H1 (cell line): ENCODE measurements around the gene RPP14. TPM values are rescaled to one million over a fixed set of nuclear protein-coding genes. Genes with fewer than 3 reads are reported as not detected.

ENCODE experiments used
- CTCF ChIA-PET: fragments of 300-600 bp; sonication (Branson Sonifier 250); formaldehyde crosslinking; loops from one replicate; lab custom pipeline; 2021; ENCODE audit not compliant: partially characterized antibody; lab: Charles Lee
- POLR2A ChIA-PET: fragments of 300-600 bp; sonication (Branson Sonifier 250); formaldehyde crosslinking; loops from one replicate; lab custom pipeline; 2021; ENCODE audit warnings: inconsistent platforms; ENCODE audit not compliant: partially characterized antibody; lab: Charles Lee
- DNase-seq, 2 experiments: peaks; one replicate each; pipeline versions ENCODE4 v3.0.0 to v3.0.0-alpha.2; 2010 to 2022; ENCODE audit warnings: low spot score in 2 of 2, low read depth in 1 of 2, mixed read lengths in 1 of 2
- FAIRE-seq: peaks from 2 replicates; lab custom pipeline; 2011; peaks lifted over from hg19 to GRCh38; lab: Jason Lieb, UNC
- H2AFZ ChIP-seq: 2 replicates; pipeline ENCODE4 v1.8.1; 2012; ENCODE audit warnings: low read length, inconsistent platforms
- H2AK5ac ChIP-seq: 2 replicates; pipeline ENCODE4 v1.6.1; 2013; ENCODE audit warnings: low read depth, low read length
- H2BK120ac ChIP-seq: replicated peaks from 2 replicates; pipeline ENCODE3; 2013; ENCODE audit warnings: low read depth, low read length, inconsistent platforms
- H2BK12ac ChIP-seq: 2 replicates; pipeline ENCODE4 v1.6.1; 2013; ENCODE audit warnings: low read depth, low read length
- H2BK15ac ChIP-seq: 2 replicates; pipeline ENCODE4 v1.6.1; 2013; ENCODE audit warnings: low read length
- H2BK20ac ChIP-seq: 2 replicates; pipeline ENCODE4 v1.6.1; 2013; ENCODE audit warnings: low read length
- H2BK5ac ChIP-seq: 2 replicates; pipeline ENCODE4 v1.6.1; 2013; ENCODE audit warnings: low read depth, low read length
- H3K14ac ChIP-seq: 2 replicates; pipeline ENCODE4 v1.6.1; 2013; ENCODE audit warnings: inconsistent platforms; ENCODE audit not compliant: insufficient read length
- H3K18ac ChIP-seq: 2 replicates; pipeline ENCODE4 v1.6.1; 2013; ENCODE audit warnings: low read length; ENCODE audit errors: extremely low read depth
- H3K23ac ChIP-seq: 2 replicates; pipeline ENCODE4 v1.6.1; 2013; ENCODE audit warnings: inconsistent platforms; ENCODE audit not compliant: insufficient read length
- H3K23me2 ChIP-seq: 2 replicates; pipeline ENCODE4 v1.6.1; 2013; ENCODE audit warnings: low read depth, low read length
- H3K27ac ChIP-seq: 2 replicates; pipeline ENCODE4 v1.6.1; 2011; ENCODE audit warnings: low read depth, low read length, inconsistent platforms
- H3K27me3 ChIP-seq, 4 experiments: replicated peaks in 1 of 4; 1 replicate in 1 of 4; 2 replicates in 3 of 4; pipeline versions ENCODE4 v1.6.1 to v1.8.1; 2011 to 2013; ENCODE audit warnings: low read length in 3 of 4, mild to moderate bottlenecking in 3 of 4, inconsistent platforms in 2 of 4, mixed read lengths in 2 of 4, moderate library complexity in 1 of 4; ENCODE audit not compliant: control insufficient read depth in 3 of 4, insufficient read depth in 3 of 4; ENCODE audit errors: extremely low read depth in 1 of 4
- H3K36me3 ChIP-seq, 4 experiments: 2 replicates each; pipeline versions ENCODE4 v1.6.1 to v1.8.1; 2011 to 2013; ENCODE audit warnings: mild to moderate bottlenecking in 4 of 4, low read length in 3 of 4, moderate library complexity in 2 of 4, control low read depth in 1 of 4, inconsistent platforms in 1 of 4; ENCODE audit not compliant: insufficient read depth in 4 of 4, control insufficient read depth in 2 of 4
- H3K4ac ChIP-seq: replicated peaks from 2 replicates; pipeline ENCODE3; 2013; ENCODE audit warnings: low read length, low read depth, mixed read lengths, inconsistent platforms; ENCODE audit not compliant: insufficient read length
- H3K4me1 ChIP-seq, 4 experiments: replicated peaks in 1 of 4; 1 replicate in 1 of 4; 2 replicates in 3 of 4; pipeline versions ENCODE4 v1.6.1 to v1.8.1; 2011 to 2013; ENCODE audit warnings: low read length in 3 of 4, inconsistent platforms in 2 of 4, mixed read lengths in 1 of 4; ENCODE audit not compliant: insufficient read depth in 4 of 4, control insufficient read depth in 3 of 4
- H3K4me2 ChIP-seq, 2 experiments: 2 replicates each; pipeline versions ENCODE4 v1.6.1 to v1.8.1; 2011 to 2013; ENCODE audit warnings: low read depth in 2 of 2, low read length in 2 of 2, control low read depth in 1 of 2, inconsistent platforms in 1 of 2, mild to moderate bottlenecking in 1 of 2; ENCODE audit not compliant: insufficient read depth in 1 of 2
- H3K4me3 ChIP-seq, 4 experiments: fragments of 200-600, 300-600 bp in 1 of 4; sonication (generic), shearing (Covaris generic), sonication (Bioruptor Twin) in 1 of 4; 2 replicates each; pipeline versions ENCODE4 v1.5.1 to v1.8.1; 2011 to 2016; ENCODE audit warnings: low read length in 4 of 4, low read depth in 3 of 4, control low read depth in 2 of 4, inconsistent platforms in 2 of 4, mild to moderate bottlenecking in 2 of 4, mixed read lengths in 1 of 4, moderate library complexity in 1 of 4; ENCODE audit not compliant: insufficient read depth in 2 of 4; ENCODE audit errors: extremely low read depth in 1 of 4
- H3K56ac ChIP-seq: replicated peaks from 2 replicates; pipeline ENCODE3; 2013; ENCODE audit warnings: low read depth, mild to moderate bottlenecking, mixed read lengths, low read length, inconsistent platforms; ENCODE audit not compliant: insufficient read length
- H3K79me1 ChIP-seq: 2 replicates; pipeline ENCODE4 v1.6.1; 2013; ENCODE audit warnings: low read depth, low read length, control low read depth
- H3K79me2 ChIP-seq, 2 experiments: 2 replicates each; pipeline versions ENCODE4 v1.6.1 to v1.8.1; 2012 to 2013; ENCODE audit warnings: low read length in 2 of 2, mild to moderate bottlenecking in 2 of 2, inconsistent platforms in 1 of 2; ENCODE audit not compliant: insufficient read depth in 2 of 2, control insufficient read depth in 1 of 2
- H3K9ac ChIP-seq, 4 experiments: replicated peaks in 1 of 4; 1 replicate in 1 of 4; 2 replicates in 3 of 4; pipeline versions ENCODE4 v1.6.1 to v1.8.1; 2011 to 2013; ENCODE audit warnings: low read depth in 3 of 4, low read length in 3 of 4, control low read depth in 2 of 4, mild to moderate bottlenecking in 2 of 4, moderate library complexity in 2 of 4, inconsistent platforms in 1 of 4; ENCODE audit errors: extremely low read depth in 1 of 4
- H3K9me3 ChIP-seq, 2 experiments: 2 replicates each; pipeline versions ENCODE4 v1.6.1 to v1.8.1; 2012 to 2013; ENCODE audit warnings: mild to moderate bottlenecking in 2 of 2, moderate library complexity in 2 of 2, control low read depth in 1 of 2, inconsistent platforms in 1 of 2, low read depth in 1 of 2, low read length in 1 of 2, mixed read lengths in 1 of 2; ENCODE audit not compliant: insufficient read depth in 2 of 2
- H4K20me1 ChIP-seq, 2 experiments: replicated peaks in 1 of 2; 2 replicates each; pipeline versions ENCODE3 to v1.8.1; 2011 to 2013; ENCODE audit warnings: inconsistent platforms in 2 of 2, low read length in 2 of 2, mild to moderate bottlenecking in 1 of 2; ENCODE audit not compliant: insufficient read depth in 2 of 2, control insufficient read depth in 1 of 2
- H4K5ac ChIP-seq: 2 replicates; pipeline ENCODE4 v1.6.1; 2013; ENCODE audit warnings: low read length, low read depth, mixed read lengths, inconsistent platforms; ENCODE audit not compliant: insufficient read length
- H4K8ac ChIP-seq: 2 replicates; pipeline ENCODE4 v1.8.0; 2013; ENCODE audit warnings: mild to moderate bottlenecking, moderate library complexity, low read length, inconsistent platforms; ENCODE audit not compliant: insufficient read depth; ENCODE audit errors: extremely low read depth
- H4K91ac ChIP-seq: replicated peaks from 2 replicates; pipeline ENCODE3; 2013; ENCODE audit warnings: low read length, mixed read lengths, inconsistent platforms; ENCODE audit not compliant: insufficient read length
- ASH2L ChIP-seq: fragments of 200-600, 300-600 bp; sonication (generic); IDR thresholded peaks from one replicate; pipeline ENCODE4 v1.7.1; 2017; ENCODE audit warnings: low read length
- CREB1 ChIP-seq: IDR thresholded peaks from 2 replicates; pipeline ENCODE4 v1.6.1; 2012; ENCODE audit warnings: inconsistent platforms
- CTBP2 ChIP-seq: IDR thresholded peaks from 2 replicates; pipeline ENCODE4 v1.7.0; 2011; ENCODE audit warnings: borderline replicate concordance, mild to moderate bottlenecking, moderate library complexity, mixed read lengths, low read length; ENCODE audit not compliant: insufficient read depth, insufficient read length
- KDM4A ChIP-seq: IDR thresholded peaks from one replicate; pipeline ENCODE4 v1.7.1; 2012; ENCODE audit warnings: low read depth, mild to moderate bottlenecking, moderate library complexity, low read length, inconsistent platforms; ENCODE audit not compliant: severe bottlenecking
- KDM5A ChIP-seq: fragments of 200-600 bp; IDR thresholded peaks from 2 replicates; pipeline ENCODE4 v1.7.1; 2012; ENCODE audit warnings: mild to moderate bottlenecking, low read length, inconsistent platforms, mixed read lengths
- MAFK ChIP-seq: IDR thresholded peaks from 2 replicates; pipeline ENCODE4 v1.6.1; 2012; ENCODE audit warnings: low read depth, mild to moderate bottlenecking, improper control_type of control experiment, low read length
- POLR2AphosphoS5 ChIP-seq: IDR thresholded peaks from 2 replicates; pipeline ENCODE4 v1.6.1; 2011; ENCODE audit warnings: low read depth, low read length
- RAD21 ChIP-seq, 2 experiments: IDR thresholded peaks in 1 of 2; conservative IDR thresholded peaks in 1 of 2; 2 replicates each; pipeline ENCODE4 v1.6.1; 2011; ENCODE audit warnings: low read depth in 2 of 2, low read length in 2 of 2, improper control_type of control experiment in 1 of 2, inconsistent platforms in 1 of 2, mild to moderate bottlenecking in 1 of 2, moderate library complexity in 1 of 2
- RXRA ChIP-seq: IDR thresholded peaks from 2 replicates; pipeline ENCODE4 v1.6.1; 2011; ENCODE audit warnings: low read depth, mild to moderate bottlenecking, low read length, moderate library complexity; ENCODE audit not compliant: insufficient read depth
- SUZ12 ChIP-seq: fragments of 200-600 bp; sonication (generic); IDR thresholded peaks from 2 replicates; pipeline ENCODE4 v1.6.1; 2012; ENCODE audit warnings: mild to moderate bottlenecking, inconsistent platforms, low read length, moderate library complexity, mixed read lengths
- TCF12 ChIP-seq: IDR thresholded peaks from 2 replicates; pipeline ENCODE4 v1.6.1; 2011; ENCODE audit warnings: low read depth, mild to moderate bottlenecking, low read length
- WGBS, 2 experiments: shearing (Covaris generic) in 1 of 2; methylation state at CpG; one replicate each; pipeline versions ENCODE4 v1.1.6 to v1.1.7; 2013 to 2015; ENCODE audit warnings: low lambda C conversion rate in 2 of 2, mixed read lengths in 2 of 2, inconsistent platforms in 1 of 2, low coverage in 1 of 2, missing lambda C conversion rate in 1 of 2; ENCODE audit not compliant: insufficient replicate concordance in 2 of 2, insufficient coverage in 1 of 2, insufficient read length in 1 of 2; ENCODE audit errors: extremely low coverage in 1 of 2, missing lambda C conversion rate in 1 of 2; 5-methylcytosine and 5-hydroxymethylcytosine counted together
- polyA plus RNA-seq, 7 experiments: library from polyadenylated mRNA; depleted of rRNA in 3 of 7; stranded (reverse) in 5 of 7; unstranded in 2 of 7; fragments of >200 nt in 5 of 7; fragments of 200-250 nt in 2 of 7; gene quantifications; 1 replicate in 5 of 7; 2 replicates in 1 of 7; 4 replicates in 1 of 7; pipeline versions ENCODE4 v1.2.1 to v1.2.3, GENCODE V29; 2011 to 2013; ENCODE audit warnings: missing spikeins in 2 of 7, mixed read lengths in 2 of 7
- total RNA-seq: library from RNA; stranded (reverse); fragmentation: NEBNext Ultra II Directional; extraction: Animal tissue kit (Norgen Biotek cat#: 25700); gene quantifications from 2 replicates; pipeline ENCODE4 v1.2.1, GENCODE V29; 2021

The RPP14 gene
- total and polyA plus RNA-seq, 2 of the 8 experiments (the other 6 are each of a cell fraction or from before 2014, with no cell fraction given), result 11.7 to 23.4 TPM

GRCh38 chr3:58333206-58334012, 27.4 kb downstream of the RPP14 start:
- no peak overlapping the region for H3K56ac ChIP-seq
- H2AFZ ChIP-seq, result peak overlapping the region; percentile 62; the same call in 1 of the 2 replicates

More at GRCh38 chr3:58333206-58334012, 27.4 kb downstream of the RPP14 start:
- no peaks in the 10 kb centered on the region for H3K9me3 ChIP-seq
- H3K27me3 ChIP-seq, result peaks cover 0 to 16% (median 8%) of the 10 kb centered on the region in 4 experiments; a peak in 5 of 7 replicates
- H3K79me2 ChIP-seq, result no peaks in the 10 kb centered on the region
- no peak overlapping the region for H2BK120ac ChIP-seq
- FAIRE-seq, result no peak
- no peak overlapping the region for H2BK5ac ChIP-seq
- no peaks in the 10 kb centered on the region for H4K20me1 ChIP-seq
- TF ChIP-seq CREB1 (no peak), RXRA (no peak), RAD21 (IDR thresholded peaks at IDR 0.05 in 1 of 2, conservative IDR thresholded peaks at IDR 0.05 in 1 of 2; ENCODE audit: low read depth in 2 of 2, low read length in 2 of 2) (peak in 1 of 2 experiments; percentile 1; a peak in 1 of 4 replicates), KDM4A (peak; percentile 46), MAFK (no peak), POLR2AphosphoS5 (no peak), TCF12 (no peak), SUZ12 (peak; percentile 12; the same call in 1 of the 2 replicates), ASH2L (peak; percentile 35), KDM5A (no peak), CTBP2 (no peak)
- H4K8ac ChIP-seq, result no peak overlapping the region; the same call in 1 of the 2 replicates
- H3K4me1 ChIP-seq, result 0 out of 7 replicates have a peak, but pooled peaks cover 0 to 4% (median 0%) of the 10 kb centered on the region in 4 experiments
- no peak overlapping the region for H4K91ac ChIP-seq
- no peaks in the 10 kb centered on the region for H3K36me3 ChIP-seq
- no peak overlapping the region for H3K18ac ChIP-seq
- H3K79me1 ChIP-seq, result no peaks in the 10 kb centered on the region
- H2AK5ac ChIP-seq, result no peak overlapping the region
- H4K5ac ChIP-seq, result no peak overlapping the region
- ChIA-PET POLR2A (interaction anchor here (1.1 to 1.5 kb wide), 4 partner anchors 11 to 101 kb away, joined by 3 to 7 read pairs (median 4); no protein-coding TSS in a partner anchor), CTCF (interaction anchor here (1.0 to 3.9 kb wide), 9 partner anchors 8 to 82 kb away, joined by 3 to 15 read pairs (median 5); partner anchors contain the start of genes HTD2 and RPP14)
- peak overlapping the region; percentile 64 to 94 for H3K4me2 ChIP-seq
- H2BK15ac ChIP-seq, result no peak overlapping the region
- peak overlapping the region; percentile 49 to 65 (median 58) for H3K4me3 ChIP-seq
- H3K4ac ChIP-seq, result no peak overlapping the region
- peak in 1 of 2 experiments; percentile 58 for DNase-seq
- 4% methylated on average over 13 of the region's 37 CpGs; no CpG with 5 or more reads in 1 of the 2 experiments for WGBS, 2 experiments
- no peak overlapping the region for H2BK20ac ChIP-seq
- H2BK12ac ChIP-seq, result no peak overlapping the region
- H3K27ac ChIP-seq, result no peak overlapping the region
- peaks cover 7% of the 10 kb centered on the region; the same call in 1 of the 2 replicates for H3K23me2 ChIP-seq
- no peak overlapping the region for H3K23ac ChIP-seq
- no peak overlapping the region for H3K14ac ChIP-seq
- H3K9ac ChIP-seq, result no peak overlapping the region
